ENCODE results near the gene WWOX.

- TF ChIP-seq CTCF (IDR thresholded peaks at IDR 0.05; ENCODE audit: extremely low read depth in 1 of 2, insufficient read depth in 1 of 2, low read depth in 1 of 2, low read length in 2 of 2): no peak
- TF ChIP-seq MAX (IDR thresholded peaks at IDR 0.05; ENCODE audit: insufficient read depth, insufficient read length): no peak
- no peak for TF ChIP-seq MYC (IDR thresholded peaks at IDR 0.05; ENCODE audit: low read depth, low read length)
- TF ChIP-seq POLR2A (IDR thresholded peaks at IDR 0.05; ENCODE audit: low read depth, low read length): no peak
- no peak for TF ChIP-seq JUN (IDR thresholded peaks at IDR 0.05; ENCODE audit: borderline replicate concordance, insufficient read depth, insufficient read length, low read depth)
- TF ChIP-seq POLR2AphosphoS5 (IDR thresholded peaks at IDR 0.05; ENCODE audit: insufficient read depth, low read depth, low read length): no peak
- TF ChIP-seq EZH2 (IDR thresholded peaks at IDR 0.05; ENCODE audit: borderline replicate concordance, low read depth, low read length, severe bottlenecking): no peak
- no peak for TF ChIP-seq GATA2 (IDR thresholded peaks at IDR 0.05; ENCODE audit: insufficient read depth, insufficient read length, low read depth, low read length)
Measured at GRCh38 chr16:78264642-78265041, 165.2 kb downstream of the WWOX start.
